Left ventricle myocardium inferior (tissue), 1 donor: ENCODE results near the gene DRC7. TPM values are rescaled to one million over a fixed set of nuclear protein-coding genes. Genes with fewer than 3 reads are reported as not detected.

Experiments used
- DNase-seq: peaks from one replicate; pipeline ENCODE4 v3.0.0-alpha.2; 2020
- H3K27ac ChIP-seq: fragments of 200-600 bp; replicated peaks from 2 replicates; pipeline ENCODE4 v1.8.0; 2021
- H3K27me3 ChIP-seq: fragments of 200-600 bp; 2 replicates; pipeline ENCODE4 v1.8.0; 2021; ENCODE audit warnings: low read depth
- H3K36me3 ChIP-seq: fragments of 200-600 bp; 2 replicates; pipeline ENCODE4 v1.8.0; 2021
- H3K4me1 ChIP-seq: fragments of 200-600 bp; 2 replicates; pipeline ENCODE4 v1.8.0; 2021
- H3K4me3 ChIP-seq: fragments of 200-600 bp; 2 replicates; pipeline ENCODE4 v1.8.0; 2021; ENCODE audit warnings: mild to moderate bottlenecking, moderate library complexity
- H3K9me3 ChIP-seq: fragments of 200-600 bp; replicated peaks from 2 replicates; pipeline ENCODE4 v1.8.0; 2021
- CTCF ChIP-seq: fragments of 200-600 bp; IDR thresholded peaks from 2 replicates; pipeline ENCODE4 v1.8.0; 2021; ENCODE audit warnings: antibody characterized with exemption, mild to moderate bottlenecking, borderline replicate concordance
- intact Hi-C: fragments of 100-400 bp; cut with micrococcal nuclease; formaldehyde crosslinking; loops from one replicate; pipeline ENCODE4 v1.11.0; 2022
- total RNA-seq: library from RNA; stranded (reverse); fragmentation: NEBNext Ultra II Directional; extraction: Animal tissue kit (Norgen Biotek cat#: 25700); gene quantifications from one replicate; pipeline ENCODE4 v1.2.1, GENCODE V29; 2021
- donor health status: DM: no; HTN: yes; CAD: no; lungs with severe emphysema.

Gene DRC7
- total RNA-seq, 1 donor from 2014 or later = not detected

DNA sequence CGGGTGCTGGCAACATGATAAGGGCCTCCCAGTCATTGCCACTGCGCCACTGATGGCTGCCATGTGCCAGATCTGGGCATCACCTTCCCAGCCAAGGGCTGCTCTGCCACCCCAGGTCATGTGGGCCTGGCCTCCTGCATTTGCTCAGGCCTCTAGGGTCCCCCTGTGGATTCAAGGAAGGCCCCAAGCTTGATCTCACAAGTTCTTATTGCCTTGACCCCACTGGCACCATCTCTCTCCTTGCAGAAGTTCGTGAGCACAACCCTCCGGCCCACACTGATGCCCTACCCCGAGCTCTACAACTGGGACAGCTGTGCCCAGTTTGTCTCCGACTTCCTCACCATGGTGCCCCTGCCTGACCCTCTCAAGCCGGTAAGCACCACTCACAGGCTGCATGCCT lies 5.3 kb downstream of the DRC7 start:
- no peak for TF ChIP-seq CTCF
- Histone ChIP-seq H3K27ac (no peak overlapping the region), H3K9me3 (no peaks in the 10 kb centered on the region), H3K4me3 (no peak overlapping the region), H3K36me3 (no peaks in the 10 kb centered on the region), H3K27me3 (no peaks in the 10 kb centered on the region), H3K4me1 (no peaks in the 10 kb centered on the region)
- intact Hi-C loops = no loop called here
- no peak for DNase-seq

GRCh38 chr16:57700781-57701551 lies 6.4 kb downstream of the DRC7 start:
- H3K27me3 ChIP-seq = no peaks in the 10 kb centered on the region
- intact Hi-C loops = no loop called here
- H3K36me3 ChIP-seq = no peaks in the 10 kb centered on the region
- no peak overlapping the region for H3K27ac ChIP-seq
- H3K4me1 ChIP-seq = no peaks in the 10 kb centered on the region
- TF ChIP-seq CTCF = no peak
- no peaks in the 10 kb centered on the region for H3K9me3 ChIP-seq
- no peak for DNase-seq
- H3K4me3 ChIP-seq = no peak overlapping the region

DNA sequence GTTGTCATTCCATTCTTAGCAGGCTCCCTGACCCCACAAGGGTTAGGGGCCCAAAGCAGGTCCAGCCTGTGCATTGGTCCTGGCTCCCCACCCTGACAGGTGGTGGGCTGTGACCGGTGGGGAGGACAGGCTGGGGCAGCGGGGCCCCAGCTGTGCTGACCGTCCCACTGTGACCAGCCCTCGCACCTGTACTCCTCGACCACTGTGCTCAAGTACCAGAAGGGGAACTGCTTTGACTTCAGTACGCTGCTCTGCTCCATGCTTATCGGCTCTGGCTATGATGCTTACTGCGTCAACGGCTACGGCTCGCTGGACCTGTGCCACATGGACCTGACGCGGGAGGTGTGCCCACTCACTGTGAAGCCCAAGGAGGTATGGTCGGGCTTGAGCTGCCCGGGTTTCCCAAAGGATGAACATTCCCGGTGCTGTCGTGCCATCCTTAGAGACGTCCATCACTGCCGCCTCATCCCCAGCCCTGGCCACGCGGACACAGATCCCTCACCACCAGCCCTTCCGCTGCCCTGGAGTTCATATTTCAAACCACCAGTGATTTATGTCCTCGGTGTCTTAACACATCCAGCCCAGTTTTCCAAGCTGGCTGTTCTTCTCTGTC lies 7.3 kb downstream of the DRC7 start:
- Histone ChIP-seq H3K36me3 (no peaks in the 10 kb centered on the region), H3K4me1 (no peaks in the 10 kb centered on the region), H3K4me3 (no peak overlapping the region), H3K27me3 (no peaks in the 10 kb centered on the region), H3K9me3 (no peaks in the 10 kb centered on the region), H3K27ac (no peak overlapping the region)
- no peak for TF ChIP-seq CTCF
- DNase-seq = no peak
- intact Hi-C loops = no loop called here

- Histone ChIP-seq H3K4me3 (no peak overlapping the region), H3K4me1 (no peaks in the 10 kb centered on the region), H3K9me3 (no peaks in the 10 kb centered on the region), H3K27ac (no peak overlapping the region), H3K36me3 (no peaks in the 10 kb centered on the region), H3K27me3 (no peaks in the 10 kb centered on the region)
- DNase-seq = no peak
- intact Hi-C loops = no loop called here
- no peak for TF ChIP-seq CTCF
Observed at GRCh38 chr16:57703416-57704010, 8.9 kb downstream of the DRC7 start.

GRCh38 chr16:57704011-57704904 lies 9.7 kb downstream of the DRC7 start:
- H3K36me3 ChIP-seq = no peaks in the 10 kb centered on the region
- no peak for TF ChIP-seq CTCF
- H3K4me1 ChIP-seq = no peaks in the 10 kb centered on the region
- no peak overlapping the region for H3K4me3 ChIP-seq
- DNase-seq = no peak
- intact Hi-C loops = no loop called here
- no peaks in the 10 kb centered on the region for H3K9me3 ChIP-seq
- H3K27ac ChIP-seq = no peak overlapping the region
- no peaks in the 10 kb centered on the region for H3K27me3 ChIP-seq
